HG03039 (cell line): ENCODE results near the gene TREML4.

Experiments
- ATAC-seq: cut with Tn5 transposase; IDR thresholded peaks from one replicate; pipeline ENCODE4 v1.9.1; 2021; ENCODE audit warnings: mild to moderate bottlenecking, moderate library complexity; ENCODE audit not compliant: unreplicated experiment

Gene TREML4

GRCh38 chr6:41280381-41281057 lies 52.4 kb downstream of the TREML4 start:
- ATAC-seq = no peak

GRCh38 chr6:41283600-41283999 lies 55.5 kb downstream of the TREML4 start:
- no peak for ATAC-seq

GRCh38 chr6:41284726-41285125 lies 56.6 kb downstream of the TREML4 start:
- ATAC-seq = no peak

GRCh38 chr6:41286544-41287346 lies 58.6 kb downstream of the TREML4 start, which contains the start of gene TREM1:
TSS of gene TREM1 (minus strand) at chr6:41286682. CDS start at chr6:41286655, 27 bp downstream.
- ATAC-seq = no peak

GRCh38 chr6:41288030-41288753 lies 60.0 kb downstream of the TREML4 start:
- no peak for ATAC-seq
